WTC11 (cell line): ENCODE data around the gene SCN8A. TPM values are rescaled to one million over a fixed set of nuclear protein-coding genes. Genes with fewer than 3 reads are reported as not detected.

Experiments
- ATAC-seq: fragments of 200-7000 bp; cut with Tn5 transposase; 2 replicates; pipeline ENCODE4 v1.10.0; 2021; ENCODE audit warnings: mild to moderate bottlenecking, moderate library complexity
- CTCF ChIA-PET: fragments of 300-600 bp; sonication (Branson Sonifier 250); formaldehyde crosslinking; loops from one replicate; lab custom pipeline; 2021; ENCODE audit warnings: antibody characterized with exemption; lab: Charles Lee
- POLR2A ChIA-PET: fragments of 350-600 bp; sonication (Branson Sonifier 250); formaldehyde crosslinking; loops from one replicate; lab custom pipeline; 2021; ENCODE audit warnings: antibody characterized with exemption; lab: Charles Lee
- DNase-seq: peaks from one replicate; pipeline ENCODE4 v3.0.0; 2021; ENCODE audit warnings: low spot score
- H3K27ac Mint-ChIP-seq: 2 replicates; pipeline ENCODE4 v1.8.0; 2021; ENCODE audit warnings: mixed read lengths
- H3K27me3 Mint-ChIP-seq: 2 replicates; pipeline ENCODE4 v1.8.0; 2021; ENCODE audit warnings: low read depth, mild to moderate bottlenecking, moderate library complexity, mixed read lengths
- H3K36me3 Mint-ChIP-seq: 2 replicates; pipeline ENCODE4 v1.8.0; 2021; ENCODE audit warnings: mixed read lengths
- H3K4me1 Mint-ChIP-seq: 2 replicates; pipeline ENCODE4 v1.8.0; 2022; ENCODE audit warnings: mixed read lengths
- H3K4me3 Mint-ChIP-seq: 2 replicates; pipeline ENCODE4 v1.8.0; 2021; ENCODE audit warnings: mild to moderate bottlenecking, moderate library complexity, mixed read lengths
- H3K9me3 Mint-ChIP-seq: 2 replicates; pipeline ENCODE4 v1.8.0; 2021; ENCODE audit warnings: mixed read lengths
- ATF6 ChIP-seq: sonication (generic); formaldehyde crosslinking; IDR thresholded peaks from 2 replicates; pipeline ENCODE4 v1.8.1; 2023; ENCODE audit warnings: mild to moderate bottlenecking, missing genetic modification reagents
- E2F1 ChIP-seq: sonication (generic); formaldehyde crosslinking; IDR thresholded peaks from 2 replicates; pipeline ENCODE4 v1.8.0; 2022; ENCODE audit warnings: mild to moderate bottlenecking, missing genetic modification reagents
- E2F5 ChIP-seq: sonication (generic); formaldehyde crosslinking; IDR thresholded peaks from 2 replicates; pipeline ENCODE4 v1.8.1; 2022; ENCODE audit warnings: mild to moderate bottlenecking, moderate library complexity, missing genetic modification reagents
- ERG ChIP-seq: fragments of 250-450 bp; sonication (Bioruptor Pico); IDR thresholded peaks from 2 replicates; pipeline ENCODE4 v1.8.0; 2021; ENCODE audit warnings: mild to moderate bottlenecking
- FOXJ3 ChIP-seq: sonication (generic); formaldehyde crosslinking; IDR thresholded peaks from 2 replicates; pipeline ENCODE4 v1.9.0; 2021; ENCODE audit warnings: missing genetic modification reagents, mild to moderate bottlenecking, borderline replicate concordance
- FOXP1 ChIP-seq: sonication (generic); formaldehyde crosslinking; IDR thresholded peaks from 2 replicates; pipeline ENCODE4 v1.8.0; 2022; ENCODE audit warnings: missing genetic modification reagents, mild to moderate bottlenecking, moderate library complexity, borderline replicate concordance
- GABPB1 ChIP-seq: sonication (generic); formaldehyde crosslinking; IDR thresholded peaks from 2 replicates; pipeline ENCODE4 v1.8.1; 2023; ENCODE audit warnings: mild to moderate bottlenecking, missing genetic modification reagents
- MYBL2 ChIP-seq: sonication (generic); formaldehyde crosslinking; IDR thresholded peaks from 2 replicates; pipeline ENCODE4 v1.8.1; 2023; ENCODE audit warnings: mild to moderate bottlenecking, moderate library complexity, missing genetic modification reagents
- NFE2L1 ChIP-seq: sonication (generic); formaldehyde crosslinking; IDR thresholded peaks from 2 replicates; pipeline ENCODE4 v1.8.1; 2023; ENCODE audit warnings: missing genetic modification reagents
- NR1H2 ChIP-seq: sonication (generic); formaldehyde crosslinking; IDR thresholded peaks from 2 replicates; pipeline ENCODE4 v1.9.0; 2021; ENCODE audit warnings: mild to moderate bottlenecking, moderate library complexity, missing genetic modification reagents
- SP1 ChIP-seq: sonication (generic); formaldehyde crosslinking; conservative IDR thresholded peaks from 2 replicates; pipeline ENCODE4 v1.8.1; 2022; ENCODE audit warnings: missing genetic modification reagents
- USF1 ChIP-seq: sonication (generic); formaldehyde crosslinking; IDR thresholded peaks from 2 replicates; pipeline ENCODE4 v1.8.0; 2022; ENCODE audit warnings: mild to moderate bottlenecking, missing genetic modification reagents
- ZMAT4 ChIP-seq: fragments of 250-450 bp; sonication (Bioruptor Pico); IDR thresholded peaks from 2 replicates; pipeline ENCODE4 v1.9.0; 2021; ENCODE audit warnings: mild to moderate bottlenecking
- ZNF219 ChIP-seq: sonication (generic); formaldehyde crosslinking; IDR thresholded peaks from 2 replicates; pipeline ENCODE4 v1.8.0; 2023; ENCODE audit warnings: missing genetic modification reagents, mild to moderate bottlenecking, borderline replicate concordance
- total RNA-seq: library from RNA; stranded (reverse); gene quantifications from 3 replicates; pipeline ENCODE4 v1.2.3, GENCODE V29; 2021

SCN8A gene
- total RNA-seq, 1 experiment from 2014 or later: 14.4 TPM

GRCh38 chr12:51836041-51836826 is 245.2 kb downstream of the SCN8A start:
- POLR2A ChIA-PET: interaction anchor here (1.1 kb wide), 1 partner anchor 495 kb away, joined by 4 read pairs; no protein-coding TSS in a partner anchor
- DNase-seq (peak; percentile 51), ATAC-seq (peak; percentile 69)
- peaks cover 4% of the 10 kb centered on the region; the same call in 1 of the 2 replicates for H3K27me3 Mint-ChIP-seq
- no peaks in the 10 kb centered on the region for H3K36me3 Mint-ChIP-seq
- no peak overlapping the region for H3K27ac Mint-ChIP-seq
- H3K4me3 Mint-ChIP-seq: no peak overlapping the region
- CTCF ChIA-PET: interaction anchor here (0.5 to 4.7 kb wide), 16 partner anchors 10 to 283 kb away, joined by 3 to 32 read pairs (median 4); partner anchors contain the start of gene FIGNL2
- peaks cover 3% of the 10 kb centered on the region; the same call in 1 of the 2 replicates for H3K9me3 Mint-ChIP-seq
- TF ChIP-seq SP1 (CRISPR knock-in tag): 0 out of 2 replicates have a peak, but pooled peaks have one; percentile 18
- no peak for TF ChIP-seq ZMAT4
- H3K4me1 Mint-ChIP-seq: peaks cover 59% of the 10 kb centered on the region

- no peak for ATAC-seq
- POLR2A ChIA-PET: interaction anchor here (1.0 to 1.1 kb wide), 2 partner anchors 27 to 496 kb away, joined by 3 to 4 read pairs; no protein-coding TSS in a partner anchor
- Mint-ChIP-seq H3K4me3 (no peak overlapping the region), H3K27ac (no peak overlapping the region), H3K9me3 (peaks cover 3% of the 10 kb centered on the region; the same call in 1 of the 2 replicates), H3K4me1 (peaks cover 60% of the 10 kb centered on the region), H3K36me3 (no peaks in the 10 kb centered on the region), H3K27me3 (peaks cover 4% of the 10 kb centered on the region; the same call in 1 of the 2 replicates)
- DNase-seq: no peak
- no peak for TF ChIP-seq E2F1
- TF ChIP-seq ERG (CRISPR knock-in tag): no peak
- TF ChIP-seq ZNF219 (CRISPR knock-in tag): no peak
- TF ChIP-seq FOXJ3 (CRISPR knock-in tag): no peak
- no peak for TF ChIP-seq E2F5 (CRISPR knock-in tag)
- no peak for TF ChIP-seq NFE2L1 (CRISPR knock-in tag)
- TF ChIP-seq FOXP1 (CRISPR knock-in tag): no peak
- no peak for TF ChIP-seq MYBL2
- TF ChIP-seq ATF6 (CRISPR knock-in tag): no peak
- CTCF ChIA-PET: interaction anchor here (0.7 to 4.7 kb wide), 13 partner anchors 10 to 300 kb away, joined by 3 to 32 read pairs (median 4); no protein-coding TSS in a partner anchor
Observed at GRCh38 chr12:51836827-51837173, 245.8 kb downstream of the SCN8A start.

- peaks cover 62% of the 10 kb centered on the region for H3K4me1 Mint-ChIP-seq
- TF ChIP-seq FOXP1 (CRISPR knock-in tag) (no peak), ZNF219 (CRISPR knock-in tag) (no peak), NR1H2 (no peak), GABPB1 (CRISPR knock-in tag) (no peak), USF1 (CRISPR knock-in tag) (no peak)
- no peak overlapping the region for H3K27ac Mint-ChIP-seq
- DNase-seq (no peak), ATAC-seq (no peak)
- POLR2A ChIA-PET: interaction anchor here (1.0 kb wide), 1 partner anchor 27 kb away, joined by 3 read pairs; no protein-coding TSS in a partner anchor
- H3K27me3 Mint-ChIP-seq: peaks cover 4% of the 10 kb centered on the region; the same call in 1 of the 2 replicates
- H3K9me3 Mint-ChIP-seq: peaks cover 3% of the 10 kb centered on the region; the same call in 1 of the 2 replicates
- H3K36me3 Mint-ChIP-seq: no peaks in the 10 kb centered on the region
- H3K4me3 Mint-ChIP-seq: no peak overlapping the region
- CTCF ChIA-PET: interaction anchor here (0.7 to 4.7 kb wide), 15 partner anchors 9 to 301 kb away, joined by 3 to 32 read pairs (median 4); no protein-coding TSS in a partner anchor
Observed at GRCh38 chr12:51837286-51837685, 246.3 kb downstream of the SCN8A start.
